Coronary artery (tissue), 2 donors: Measurements from ENCODE around the gene ZNF414.

Experiments used
- DNase-seq: peaks from one replicate; pipeline ENCODE4 v3.0.0-alpha.2; 2017; ENCODE audit warnings: low spot score
- H3K27ac ChIP-seq, 2 donors: fragments of 200-600 bp; sonication (generic); one replicate each; pipeline ENCODE4 v1.5.1; 2016 to 2019
- H3K4me3 ChIP-seq: fragments of 200-600 bp; sonication (generic); 2 replicates; pipeline ENCODE4 v1.5.1; 2016; ENCODE audit warnings: mild to moderate bottlenecking, moderate library complexity
- TF ChIP-seq, protein P1 (sequence below): fragments of 200-600 bp; sonication (generic); IDR thresholded peaks from one replicate; pipeline ENCODE4 v1.5.1; 2019; ENCODE audit warnings: antibody characterized with exemption

ZNF414 gene

DNA sequence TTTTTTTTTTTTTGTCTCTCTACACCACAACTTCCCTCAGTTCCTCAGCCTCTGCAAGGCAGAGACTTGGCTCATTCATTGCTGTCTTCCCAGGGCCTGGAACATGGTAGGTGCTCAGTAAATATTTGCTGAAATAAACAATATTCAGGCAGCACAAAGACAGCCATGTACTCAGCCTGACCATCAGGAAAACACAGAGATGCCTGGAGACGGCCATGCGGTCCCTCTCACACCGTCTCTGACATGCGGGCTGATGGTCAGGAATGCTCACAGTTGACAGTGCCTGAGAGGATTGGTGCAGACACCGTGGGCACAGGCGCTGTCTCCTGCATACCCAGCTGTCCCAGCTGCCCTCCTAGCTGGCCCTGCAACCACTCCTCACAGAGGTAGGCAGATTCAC is 12.5 kb downstream of the ZNF414 start:
- H3K27ac ChIP-seq: no peak overlapping the region
- H3K4me3 ChIP-seq: no peak overlapping the region
- TF ChIP-seq, protein P1, sequence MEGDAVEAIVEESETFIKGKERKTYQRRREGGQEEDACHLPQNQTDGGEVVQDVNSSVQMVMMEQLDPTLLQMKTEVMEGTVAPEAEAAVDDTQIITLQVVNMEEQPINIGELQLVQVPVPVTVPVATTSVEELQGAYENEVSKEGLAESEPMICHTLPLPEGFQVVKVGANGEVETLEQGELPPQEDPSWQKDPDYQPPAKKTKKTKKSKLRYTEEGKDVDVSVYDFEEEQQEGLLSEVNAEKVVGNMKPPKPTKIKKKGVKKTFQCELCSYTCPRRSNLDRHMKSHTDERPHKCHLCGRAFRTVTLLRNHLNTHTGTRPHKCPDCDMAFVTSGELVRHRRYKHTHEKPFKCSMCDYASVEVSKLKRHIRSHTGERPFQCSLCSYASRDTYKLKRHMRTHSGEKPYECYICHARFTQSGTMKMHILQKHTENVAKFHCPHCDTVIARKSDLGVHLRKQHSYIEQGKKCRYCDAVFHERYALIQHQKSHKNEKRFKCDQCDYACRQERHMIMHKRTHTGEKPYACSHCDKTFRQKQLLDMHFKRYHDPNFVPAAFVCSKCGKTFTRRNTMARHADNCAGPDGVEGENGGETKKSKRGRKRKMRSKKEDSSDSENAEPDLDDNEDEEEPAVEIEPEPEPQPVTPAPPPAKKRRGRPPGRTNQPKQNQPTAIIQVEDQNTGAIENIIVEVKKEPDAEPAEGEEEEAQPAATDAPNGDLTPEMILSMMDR: no peak
- no peak for DNase-seq

DNA sequence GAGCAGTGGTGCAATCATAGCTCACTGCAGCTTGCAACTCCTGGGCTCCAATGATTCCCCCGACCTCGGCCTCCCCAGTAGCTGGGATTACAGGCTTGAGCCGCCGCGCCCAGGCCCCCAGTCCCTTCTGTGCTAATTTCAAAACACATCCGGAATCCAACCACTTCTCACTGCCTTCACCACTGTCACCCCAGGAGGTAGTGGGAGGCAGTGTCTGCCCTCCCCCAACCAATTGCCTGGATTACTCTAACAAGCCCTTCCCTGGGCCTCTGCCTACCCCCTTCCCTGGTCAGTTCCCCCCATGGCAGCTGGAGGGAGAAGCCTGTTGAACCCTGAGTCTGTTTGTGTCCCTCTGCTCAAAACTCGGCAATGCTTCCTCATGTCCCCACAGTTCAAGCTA is 13.8 kb downstream of the ZNF414 start:
- Histone ChIP-seq H3K4me3 (no peak overlapping the region), H3K27ac (no peak overlapping the region)
- DNase-seq: no peak
- TF ChIP-seq, protein P1: no peak

DNA sequence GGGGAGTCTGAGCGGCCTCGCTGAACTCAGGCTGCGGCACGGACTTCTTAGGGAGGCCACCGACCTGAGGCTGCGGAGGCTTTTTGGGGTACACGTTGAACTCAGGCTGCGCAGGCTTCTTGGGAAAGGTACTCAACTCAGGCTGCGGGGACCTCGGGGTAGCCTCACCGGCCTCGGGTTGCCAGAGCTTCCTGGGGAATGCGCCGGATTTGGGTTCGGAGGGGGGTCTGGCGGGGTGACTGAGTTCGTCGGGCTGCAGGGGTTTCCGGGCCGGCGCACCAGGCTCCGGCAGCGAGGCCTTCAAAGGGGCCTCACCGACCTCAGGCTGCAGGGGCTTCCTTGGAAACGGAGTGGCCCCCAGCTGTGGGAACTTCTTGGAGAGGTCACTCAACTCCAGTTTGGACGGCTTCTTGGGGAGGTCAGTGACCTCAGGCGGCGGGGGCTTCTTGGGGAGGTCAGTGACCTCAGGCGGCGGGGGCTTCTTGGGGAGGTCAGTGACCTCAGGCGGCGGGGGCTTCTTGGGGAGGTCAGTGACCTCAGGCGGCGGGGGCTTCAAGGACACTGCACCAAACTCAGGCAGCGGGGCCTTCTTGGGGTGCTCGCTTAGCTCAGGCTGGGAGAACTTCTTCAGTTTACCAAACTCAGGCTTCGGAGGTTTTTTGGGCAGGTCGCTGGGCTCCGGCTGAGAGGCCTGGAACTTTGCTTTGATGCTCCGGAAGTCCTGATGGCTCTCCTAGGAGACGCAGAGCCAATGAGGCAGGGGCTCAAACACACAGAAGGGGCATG is 14.7 kb downstream of the ZNF414 start:
- no peak overlapping the region for H3K27ac ChIP-seq
- H3K4me3 ChIP-seq: no peak overlapping the region
- DNase-seq: no peak
- TF ChIP-seq, protein P1: no peak

GRCh38 chr19:8498295-8498694 is 15.7 kb downstream of the ZNF414 start:
- no peak overlapping the region for H3K27ac ChIP-seq
- TF ChIP-seq, protein P1: no peak
- H3K4me3 ChIP-seq: no peak overlapping the region
- no peak for DNase-seq

- H3K27ac ChIP-seq: no peak overlapping the region
- H3K4me3 ChIP-seq: no peak overlapping the region
- TF ChIP-seq, protein P1: no peak
- DNase-seq: no peak
Measured at GRCh38 chr19:8494158-8494557, 19.8 kb downstream of the ZNF414 start.

- TF ChIP-seq, protein P1: no peak
- no peak overlapping the region for H3K27ac ChIP-seq
- no peak overlapping the region for H3K4me3 ChIP-seq
- DNase-seq: no peak
Measured at GRCh38 chr19:8491574-8491973, 22.4 kb downstream of the ZNF414 start.

GRCh38 chr19:8490873-8491272 is 23.1 kb downstream of the ZNF414 start:
- no peak overlapping the region for H3K27ac ChIP-seq
- TF ChIP-seq, protein P1: no peak
- DNase-seq: no peak
- no peak overlapping the region for H3K4me3 ChIP-seq
